H1 (cell line): ENCODE measurements around the gene P2RY8. TPM values are rescaled to one million over a fixed set of nuclear protein-coding genes. Genes with fewer than 3 reads are reported as not detected.

Source experiments
- ATF3 ChIP-seq: IDR thresholded peaks from 2 replicates; pipeline ENCODE4 v1.6.1; 2011; ENCODE audit warnings: low read depth, mild to moderate bottlenecking, low read length; ENCODE audit not compliant: insufficient read depth
- CEBPB ChIP-seq: IDR thresholded peaks from 2 replicates; pipeline ENCODE4 v1.6.1; 2012; ENCODE audit warnings: low read depth, low read length
- GABPA ChIP-seq: IDR thresholded peaks from 2 replicates; pipeline ENCODE4 v1.6.1; 2011; ENCODE audit warnings: mild to moderate bottlenecking, low read length, moderate library complexity, borderline replicate concordance; ENCODE audit not compliant: insufficient read depth
- NRF1 ChIP-seq: IDR thresholded peaks from 2 replicates; pipeline ENCODE4 v1.6.1; 2011; ENCODE audit warnings: mild to moderate bottlenecking, low read depth, low read length, improper control_type of control experiment
- RNF2 ChIP-seq: fragments of 200-900, 300-1000 bp; sonication (generic); IDR thresholded peaks from 2 replicates; pipeline ENCODE4 v1.7.1; 2016; ENCODE audit warnings: borderline replicate concordance, low read depth, mild to moderate bottlenecking, antibody characterized with exemption, low read length; ENCODE audit not compliant: poor library complexity, severe bottlenecking; ENCODE audit errors: missing control alignments
- SP4 ChIP-seq: IDR thresholded peaks from 2 replicates; pipeline ENCODE4 v1.6.1; 2012; ENCODE audit warnings: low read length, inconsistent platforms
- TAF1 ChIP-seq: IDR thresholded peaks from 2 replicates; pipeline ENCODE4 v1.6.1; 2011; ENCODE audit warnings: mild to moderate bottlenecking, low read depth, low read length
- polyA plus RNA-seq, 7 experiments: library from polyadenylated mRNA; depleted of rRNA in 3 of 7; stranded (reverse) in 5 of 7; unstranded in 2 of 7; fragments of >200 nt in 5 of 7; fragments of 200-250 nt in 2 of 7; gene quantifications; 1 replicate in 5 of 7; 2 replicates in 1 of 7; 4 replicates in 1 of 7; pipeline versions ENCODE4 v1.2.1 to v1.2.3, GENCODE V29; 2011 to 2013; ENCODE audit warnings: missing spikeins in 2 of 7, mixed read lengths in 2 of 7
- total RNA-seq: library from RNA; stranded (reverse); fragmentation: NEBNext Ultra II Directional; extraction: Animal tissue kit (Norgen Biotek cat#: 25700); gene quantifications from 2 replicates; pipeline ENCODE4 v1.2.1, GENCODE V29; 2021

P2RY8 gene
- total and polyA plus RNA-seq, 2 of the 8 experiments (the other 6 are each of a cell fraction or from before 2014, with no cell fraction given), result 0.09 to 0.15 TPM

GRCh38 chrX:1463581-1463980 lies 73.4 kb downstream of the P2RY8 start (continued):
- TF ChIP-seq ATF3 (no peak), GABPA (no peak), CEBPB (no peak), TAF1 (no peak), SP4 (no peak), NRF1 (no peak), RNF2 (no peak)
